ENCODE data around the gene ATP9B. TPM values are rescaled to one million over a fixed set of nuclear protein-coding genes. Genes with fewer than 3 reads are reported as not detected.

ATP9B gene
- total RNA-seq, 1 donor from 2014 or later: 15.8 TPM

- Mint-ChIP-seq H3K27ac (ENCODE audit: unreplicated experiment) (no peak overlapping the region), H3K9me3 (ENCODE audit: low read depth) (no peaks in the 10 kb centered on the region), H3K36me3 (ENCODE audit: low read depth) (peaks cover 14% of the 10 kb centered on the region)
Observed at GRCh38 chr18:79410731-79411613, 341.8 kb downstream of the ATP9B start.

GRCh38 chr18:79411614-79412526 lies 342.7 kb downstream of the ATP9B start:
- Mint-ChIP-seq H3K27me3 (ENCODE audit: low read depth) (no peaks in the 10 kb centered on the region), H3K27ac (ENCODE audit: unreplicated experiment) (no peak overlapping the region), H3K9me3 (ENCODE audit: low read depth) (no peaks in the 10 kb centered on the region), H3K4me3 (ENCODE audit: unreplicated experiment) (no peak overlapping the region), H3K4me1 (ENCODE audit: low read depth) (no peaks in the 10 kb centered on the region), H3K36me3 (ENCODE audit: low read depth) (peaks cover 14% of the 10 kb centered on the region)
- no peak for TF ChIP-seq CTCF (IDR thresholded peaks at IDR 0.05)
- DNase-seq (ENCODE audit: low spot score): peak; percentile 83

More at GRCh38 chr18:79410731-79411613, 341.8 kb downstream of the ATP9B start:
- no peak overlapping the region for H3K4me3 Mint-ChIP-seq (ENCODE audit: unreplicated experiment)
- TF ChIP-seq CTCF (IDR thresholded peaks at IDR 0.05): no peak
- no peaks in the 10 kb centered on the region for H3K4me1 Mint-ChIP-seq (ENCODE audit: low read depth)
- DNase-seq (ENCODE audit: low spot score): peak; percentile 94
- H3K27me3 Mint-ChIP-seq (ENCODE audit: low read depth): no peaks in the 10 kb centered on the region

- Mint-ChIP-seq H3K27me3 (ENCODE audit: low read depth) (no peaks in the 10 kb centered on the region), H3K36me3 (ENCODE audit: low read depth) (peaks cover 14% of the 10 kb centered on the region), H3K4me1 (ENCODE audit: low read depth) (no peaks in the 10 kb centered on the region), H3K9me3 (ENCODE audit: low read depth) (no peaks in the 10 kb centered on the region), H3K4me3 (ENCODE audit: unreplicated experiment) (no peak overlapping the region), H3K27ac (ENCODE audit: unreplicated experiment) (no peak overlapping the region)
- no peak for DNase-seq (ENCODE audit: low spot score)
- TF ChIP-seq CTCF (IDR thresholded peaks at IDR 0.05): no peak
Observed at GRCh38 chr18:79413025-79413424, 343.8 kb downstream of the ATP9B start.

- H3K4me3 Mint-ChIP-seq (ENCODE audit: unreplicated experiment): no peak overlapping the region
- no peak for TF ChIP-seq CTCF (IDR thresholded peaks at IDR 0.05)
- peaks cover 14% of the 10 kb centered on the region for H3K36me3 Mint-ChIP-seq (ENCODE audit: low read depth)
- peak; percentile 83 for DNase-seq (ENCODE audit: low spot score)
- no peaks in the 10 kb centered on the region for H3K9me3 Mint-ChIP-seq (ENCODE audit: low read depth)
- no peaks in the 10 kb centered on the region for H3K27me3 Mint-ChIP-seq (ENCODE audit: low read depth)
- H3K27ac Mint-ChIP-seq (ENCODE audit: unreplicated experiment): no peak overlapping the region
- no peaks in the 10 kb centered on the region for H3K4me1 Mint-ChIP-seq (ENCODE audit: low read depth)
Observed at GRCh38 chr18:79413426-79413825, 344.2 kb downstream of the ATP9B start.

- peak; percentile 29 for DNase-seq (ENCODE audit: low spot score)
- H3K4me1 Mint-ChIP-seq (ENCODE audit: low read depth): no peaks in the 10 kb centered on the region
- no peak overlapping the region for H3K27ac Mint-ChIP-seq (ENCODE audit: unreplicated experiment)
- H3K36me3 Mint-ChIP-seq (ENCODE audit: low read depth): peaks cover 14% of the 10 kb centered on the region
- no peak for TF ChIP-seq CTCF (IDR thresholded peaks at IDR 0.05)
- H3K27me3 Mint-ChIP-seq (ENCODE audit: low read depth): no peaks in the 10 kb centered on the region
- no peak overlapping the region for H3K4me3 Mint-ChIP-seq (ENCODE audit: unreplicated experiment)
- H3K9me3 Mint-ChIP-seq (ENCODE audit: low read depth): no peaks in the 10 kb centered on the region
Observed at GRCh38 chr18:79413901-79414300, 344.7 kb downstream of the ATP9B start.

Data from chondrocyte (in vitro differentiated cells).